Esophagus squamous epithelium (tissue), 4 donors: Measurements from ENCODE around the gene RBM5.

Experiments
- CTCF ChIP-seq, 6 experiments: fragments of 450-650 bp in 4 of 6; fragments of 200-600 bp in 2 of 6; sonication (generic) in 2 of 6; IDR thresholded peaks; one replicate each; pipeline ENCODE4 v1.5.1; 2016 to 2019; ENCODE audit warnings: antibody characterized with exemption in 6 of 6, mild to moderate bottlenecking in 4 of 6, moderate library complexity in 4 of 6
- POLR2A ChIP-seq, 4 donors: fragments of 450-650 bp; IDR thresholded peaks; one replicate each; pipeline ENCODE4 v1.6.1; 2017; ENCODE audit warnings: antibody characterized with exemption in 4 of 4, mild to moderate bottlenecking in 4 of 4, moderate library complexity in 3 of 4

GRCh38 chr3:50123394-50124051 lies 34.8 kb downstream of the RBM5 start:
- TF ChIP-seq CTCF (IDR thresholded peaks at IDR 0.05) (no peak), POLR2A (IDR thresholded peaks at IDR 0.05) (no peak)
